K562 (cell line): ENCODE results near the gene EXOSC6. TPM values are rescaled to one million over a fixed set of nuclear protein-coding genes. Genes with fewer than 3 reads are reported as not detected.
A peak's percentile ranks its signal among the peaks of the same experiment; 100 is the strongest.

Experiments
- CBX2 ChIP-seq: fragments of 200-600 bp; sonication (generic); IDR thresholded peaks from one replicate; pipeline ENCODE4 v1.6.1; 2012; ENCODE audit warnings: mild to moderate bottlenecking, low read length, inconsistent platforms; ENCODE audit not compliant: insufficient read depth, poor library complexity, severe bottlenecking
- CBX3 ChIP-seq, 2 experiments: IDR thresholded peaks; 1 replicate in 1 of 2; 2 replicates in 1 of 2; pipeline ENCODE4 v1.6.1; 2012; ENCODE audit warnings: inconsistent platforms in 2 of 2, low read length in 2 of 2, borderline replicate concordance in 1 of 2, control low read depth in 1 of 2
- DPF2 ChIP-seq: fragments of 450-650 bp; IDR thresholded peaks from 2 replicates; pipeline ENCODE4 v1.6.1; 2016
- FOXK1 ChIP-seq: sonication (generic); formaldehyde crosslinking; IDR thresholded peaks from 2 replicates; pipeline ENCODE4 v1.8.0; 2022; ENCODE audit warnings: missing genetic modification reagents, mild to moderate bottlenecking, borderline replicate concordance
- L3MBTL2 ChIP-seq: fragments of 450-650 bp; IDR thresholded peaks from 2 replicates; pipeline ENCODE4 v1.6.1; 2016; ENCODE audit warnings: mild to moderate bottlenecking, moderate library complexity
- MTA3 ChIP-seq: fragments of 450-650 bp; formaldehyde crosslinking; IDR thresholded peaks from 2 replicates; pipeline ENCODE4 v1.6.1; 2017; ENCODE audit warnings: mild to moderate bottlenecking, borderline replicate concordance
- PHTF2 ChIP-seq: fragments of 250-450 bp; sonication (Bioruptor Pico); IDR thresholded peaks from 2 replicates; pipeline ENCODE4 v1.5.0; 2021; ENCODE audit warnings: mild to moderate bottlenecking
- PPARD ChIP-seq: fragments of 250-450 bp; sonication (Bioruptor Pico); IDR thresholded peaks from 2 replicates; pipeline ENCODE4 v1.8.0; 2022; ENCODE audit warnings: inconsistent platforms, mild to moderate bottlenecking, moderate library complexity
- SFPQ ChIP-seq: fragments of 200-400 bp; formaldehyde crosslinking; IDR thresholded peaks from 2 replicates; pipeline ENCODE4 v1.6.1; 2017; ENCODE audit warnings: mild to moderate bottlenecking, low read depth, low read length, moderate library complexity
- SMARCC2 ChIP-seq: fragments of 450-650 bp; IDR thresholded peaks from 2 replicates; pipeline ENCODE4 v1.6.1; 2017; ENCODE audit warnings: antibody characterized with exemption, moderate library complexity, mild to moderate bottlenecking, low read depth
- XRCC3 ChIP-seq: fragments of 450-650 bp; IDR thresholded peaks from 2 replicates; pipeline ENCODE4 v1.6.1; 2017; ENCODE audit warnings: mild to moderate bottlenecking, moderate library complexity
- ZBTB40 ChIP-seq, 2 experiments: fragments of 450-650 bp in 1 of 2; sonication (generic) in 1 of 2; formaldehyde crosslinking in 1 of 2; IDR thresholded peaks; 2 replicates each; pipeline versions ENCODE4 v1.7.1 to v1.9.0; 2016 to 2022; ENCODE audit warnings: inconsistent platforms in 1 of 2, mild to moderate bottlenecking in 1 of 2, missing genetic modification reagents in 1 of 2
- ZBTB5 ChIP-seq: fragments of 450-650 bp; IDR thresholded peaks from 2 replicates; pipeline ENCODE4 v1.6.1; 2017; ENCODE audit warnings: antibody characterized with exemption
- ZFP1 ChIP-seq: fragments of 450-650 bp; formaldehyde crosslinking; IDR thresholded peaks from 2 replicates; pipeline ENCODE4 v1.4.0; 2020; ENCODE audit warnings: mild to moderate bottlenecking, mixed read lengths
- ZNF175 ChIP-seq: fragments of 200-800 bp; sonication (Bioruptor generic); IDR thresholded peaks from 2 replicates; pipeline ENCODE4 v1.6.1; 2016; ENCODE audit warnings: low read depth, mild to moderate bottlenecking, missing genetic modification characterization, missing compliant biosample characterization
- ZNF785 ChIP-seq: fragments of 250-450 bp; sonication (Bioruptor Pico); IDR thresholded peaks from 2 replicates; pipeline ENCODE4 v1.4.0; 2020; ENCODE audit warnings: mild to moderate bottlenecking
- polyA plus RNA-seq, 8 experiments: library from polyadenylated mRNA; depleted of rRNA in 4 of 8; stranded (reverse) in 5 of 8; unstranded in 3 of 8; fragments of >200 nt; fragmentation: Nextera tagmentation in 2 of 8; fragmentation: Illumina TruSeq in 1 of 8; extraction: Ambion mirVana in 2 of 8; extraction: Trizol in 1 of 8; gene quantifications; 2 replicates each; pipeline versions ENCODE4 v1.2.1 to v1.2.3, GENCODE V29; 2011 to 2014; ENCODE audit warnings: inconsistent platforms in 1 of 8, missing spikeins in 1 of 8
- total RNA-seq, 7 experiments: library from RNA; depleted of rRNA in 6 of 7; stranded (reverse); fragments of >200 nt in 6 of 7; fragmentation: Illumina TruSeq in 2 of 7; extraction: Trizol in 2 of 7; gene quantifications; 2 replicates each; pipeline versions ENCODE4 v1.2.1 to v1.2.3, GENCODE V29; 2011 to 2021; ENCODE audit warnings: low replicate concordance in 1 of 7

The EXOSC6 gene
- total and polyA plus RNA-seq, 9 of the 15 experiments (the other 6 are each of a cell fraction or from before 2014, with no cell fraction given) = 9.2 to 29.0 (median 15.6) TPM

- TF ChIP-seq XRCC3 (no peak), FOXK1 (no peak), DPF2 (no peak), CBX2 (no peak), SFPQ (no peak), ZNF175 (CRISPR knock-in tag) (no peak), ZBTB40 (IDR thresholded peaks at IDR 0.05) (no peak), ZBTB40 (CRISPR knock-in tag; IDR thresholded peaks at IDR 0.05) (no peak), ZNF785 (no peak), MTA3 (no peak), PPARD (CRISPR knock-in tag) (no peak), SMARCC2 (no peak), PHTF2 (CRISPR knock-in tag) (no peak), ZFP1 (CRISPR knock-in tag) (peak; percentile 84), CBX3 (IDR thresholded peaks at IDR 0.05; ENCODE audit: borderline replicate concordance in 1 of 2, low read length in 2 of 2) (peak in 1 of 2 experiments; percentile 30; a peak in 1 of 3 replicates), L3MBTL2 (no peak), ZBTB5 (no peak)
Observed at GRCh38 chr16:70301121-70301520, 49.4 kb upstream of the EXOSC6 start (continued).
